GM21576 (cell line): ENCODE results near the gene TNFRSF14.
"Not testable (repeated sequence)": the region's sequence is repeated elsewhere in the genome, so short reads cannot be mapped to it uniquely, and the experiment has no call there.

Experiments used
- ATAC-seq: cut with Tn5 transposase; IDR thresholded peaks from one replicate; pipeline ENCODE4 v1.9.1; 2021; ENCODE audit warnings: mild to moderate bottlenecking, moderate library complexity; ENCODE audit not compliant: unreplicated experiment

Gene TNFRSF14

DNA sequence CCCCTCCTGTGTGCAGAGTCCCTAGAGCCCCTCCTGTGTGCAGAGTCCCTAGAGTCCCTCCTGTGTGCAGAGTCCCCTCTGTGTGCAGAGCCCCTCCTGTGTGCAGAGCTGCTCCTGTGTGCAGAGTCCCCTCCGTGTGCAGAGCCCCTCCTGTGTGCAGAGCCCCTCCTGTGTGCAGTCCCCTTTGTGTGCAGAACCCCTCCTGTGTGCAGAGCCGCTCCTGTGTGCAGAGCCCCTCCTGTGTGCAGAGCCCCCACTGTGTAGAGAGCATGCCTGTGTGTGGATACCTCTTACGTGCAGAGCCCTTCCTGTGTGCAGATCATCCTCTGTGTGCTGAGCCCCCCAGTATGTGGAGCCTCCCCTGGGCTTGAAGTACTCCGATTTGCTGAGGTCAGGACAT is 17.8 kb upstream of the TNFRSF14 start:
- no peak for ATAC-seq

- ATAC-seq, result no peak
These were observed 17.3 kb upstream of the TNFRSF14 start for GRCh38 chr1:2538872-2539271.

DNA sequence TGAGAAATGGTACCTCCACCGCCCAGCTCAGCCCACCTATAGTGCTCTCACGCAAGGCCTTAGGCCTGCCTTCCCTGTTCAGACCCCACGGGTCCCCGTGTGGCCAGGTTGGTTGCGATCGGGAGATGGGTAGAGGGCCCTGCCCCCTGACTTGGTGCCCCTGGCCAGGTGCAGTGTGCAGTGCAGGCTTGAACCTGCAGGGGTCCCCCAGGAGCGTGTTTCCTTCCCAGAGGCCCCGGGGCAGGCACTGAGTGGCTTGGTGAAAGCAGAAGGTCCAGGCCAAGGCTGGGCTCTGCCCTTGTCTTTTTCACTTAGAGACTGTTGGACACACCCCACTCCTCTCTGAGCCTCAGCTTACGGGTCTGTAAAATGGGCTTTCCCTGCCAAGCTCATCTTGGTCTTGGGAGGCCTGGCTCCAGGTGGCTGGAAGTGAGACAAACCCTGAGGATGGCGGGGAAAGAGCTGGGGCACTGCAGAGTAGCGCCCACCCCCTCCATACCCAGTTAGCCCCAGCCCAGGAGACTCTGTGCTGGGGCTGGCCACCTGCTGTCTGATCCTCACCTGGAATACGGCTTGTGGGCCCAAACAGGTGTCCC is 16.8 kb upstream of the TNFRSF14 start:
- no peak for ATAC-seq

GRCh38 chr1:2540816-2541492 is 15.2 kb upstream of the TNFRSF14 start:
- no peak for ATAC-seq

DNA sequence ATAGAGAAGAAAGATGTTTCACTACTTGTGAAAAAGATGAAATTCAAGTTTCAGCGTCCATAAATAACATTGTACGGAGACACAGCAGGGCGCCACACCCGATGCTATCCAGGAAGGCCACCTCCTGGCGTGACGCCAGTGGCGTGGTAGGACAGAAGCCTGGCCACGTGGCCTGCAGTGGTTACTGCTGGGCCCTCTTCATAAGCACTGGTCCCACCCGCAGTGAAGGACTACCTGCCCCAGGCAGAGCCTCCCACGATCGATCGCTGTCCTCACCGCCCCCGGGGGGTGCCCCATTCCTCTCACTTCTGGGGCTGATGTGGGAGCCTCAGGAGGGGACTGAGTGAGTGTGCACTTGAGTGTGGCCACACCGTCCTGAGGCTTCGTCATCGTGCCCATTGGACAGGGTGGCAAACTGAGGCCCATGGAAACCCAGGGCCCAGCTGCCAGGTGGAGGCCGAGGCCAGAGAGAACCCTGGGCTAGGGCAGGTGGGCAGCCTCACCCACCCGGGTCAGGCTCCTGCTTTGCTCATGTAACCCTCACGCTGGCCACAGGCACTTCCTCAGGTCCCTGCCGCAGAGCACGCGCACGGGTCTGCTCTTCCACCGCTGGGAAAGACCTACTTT is 14.4 kb upstream of the TNFRSF14 start:
- no peak for ATAC-seq

DNA sequence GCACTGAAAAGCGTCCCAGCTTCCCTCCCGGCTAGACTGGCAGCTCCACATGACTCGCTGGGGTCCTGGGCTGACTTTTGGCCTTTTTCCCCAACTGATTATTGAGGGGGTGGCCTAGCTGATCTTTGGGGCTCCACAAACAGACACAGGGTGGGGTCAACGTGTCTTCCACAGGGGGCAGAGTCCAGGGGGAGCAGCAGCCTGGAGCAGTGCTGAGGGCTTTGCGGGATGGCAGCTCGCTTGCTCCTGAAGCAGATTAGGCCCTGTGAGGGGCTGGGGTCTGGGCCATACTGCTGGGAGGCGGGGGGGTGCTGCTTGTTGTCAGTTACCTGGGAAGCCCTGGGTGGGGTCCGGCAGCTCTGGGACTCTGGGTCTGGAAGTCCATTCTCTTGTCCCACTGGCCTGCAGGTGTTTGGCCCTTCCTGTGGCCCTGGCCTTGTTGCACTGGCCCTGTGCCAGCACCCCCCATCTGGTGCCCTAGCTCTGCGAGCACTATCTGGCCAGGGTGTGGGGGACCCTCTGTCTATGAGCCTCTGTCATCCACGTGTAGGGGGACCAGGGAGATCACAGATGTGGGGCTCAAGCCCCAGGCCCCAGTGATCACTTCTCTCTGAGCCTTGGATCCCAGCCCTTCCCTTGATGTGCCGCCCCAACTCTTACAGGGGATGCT is 13.8 kb upstream of the TNFRSF14 start:
- no peak for ATAC-seq

GRCh38 chr1:2543543-2544092 is 12.6 kb upstream of the TNFRSF14 start:
- ATAC-seq, result no peak

DNA sequence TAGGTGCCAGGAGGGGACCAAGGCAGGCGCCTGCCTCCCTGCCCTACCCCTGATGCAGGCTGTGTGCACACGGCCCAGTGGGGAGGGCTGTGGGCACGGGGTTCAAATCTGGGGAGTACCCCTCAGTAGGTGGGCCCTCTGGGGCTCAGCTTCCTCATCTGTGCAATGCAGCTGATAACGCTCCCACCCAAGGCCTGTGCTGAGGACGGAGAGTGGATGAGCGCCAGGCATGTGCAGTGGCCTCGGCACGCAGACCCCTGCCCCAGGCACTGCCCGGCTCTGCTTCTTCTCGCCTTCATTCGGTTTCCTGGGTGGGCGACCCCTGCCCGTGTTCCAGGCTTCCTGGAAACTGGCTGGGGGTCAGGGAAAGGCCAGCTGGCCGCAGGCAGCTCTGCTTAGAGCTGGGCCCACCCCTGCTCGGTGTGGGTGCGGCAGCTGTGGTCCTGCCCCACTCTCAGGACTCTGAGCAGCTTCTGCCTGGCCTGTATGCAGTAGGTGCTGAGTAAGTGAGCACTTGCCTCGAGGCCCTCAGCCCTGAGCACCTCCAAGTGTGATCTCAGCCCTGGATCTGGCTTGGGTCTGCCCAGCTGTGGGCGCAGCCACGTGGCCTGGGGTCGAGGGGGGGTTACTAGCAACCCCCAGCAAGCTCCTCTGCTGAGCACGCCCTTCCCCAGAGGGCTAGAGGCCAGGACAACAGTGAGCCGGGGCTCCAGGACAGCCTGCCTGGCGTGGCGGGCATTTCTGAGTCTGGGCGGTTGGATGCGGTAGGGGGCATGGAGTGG is 11.9 kb upstream of the TNFRSF14 start:
- ATAC-seq, result no peak

- no peak for ATAC-seq
These were observed 11.1 kb upstream of the TNFRSF14 start for GRCh38 chr1:2544875-2545640.

DNA sequence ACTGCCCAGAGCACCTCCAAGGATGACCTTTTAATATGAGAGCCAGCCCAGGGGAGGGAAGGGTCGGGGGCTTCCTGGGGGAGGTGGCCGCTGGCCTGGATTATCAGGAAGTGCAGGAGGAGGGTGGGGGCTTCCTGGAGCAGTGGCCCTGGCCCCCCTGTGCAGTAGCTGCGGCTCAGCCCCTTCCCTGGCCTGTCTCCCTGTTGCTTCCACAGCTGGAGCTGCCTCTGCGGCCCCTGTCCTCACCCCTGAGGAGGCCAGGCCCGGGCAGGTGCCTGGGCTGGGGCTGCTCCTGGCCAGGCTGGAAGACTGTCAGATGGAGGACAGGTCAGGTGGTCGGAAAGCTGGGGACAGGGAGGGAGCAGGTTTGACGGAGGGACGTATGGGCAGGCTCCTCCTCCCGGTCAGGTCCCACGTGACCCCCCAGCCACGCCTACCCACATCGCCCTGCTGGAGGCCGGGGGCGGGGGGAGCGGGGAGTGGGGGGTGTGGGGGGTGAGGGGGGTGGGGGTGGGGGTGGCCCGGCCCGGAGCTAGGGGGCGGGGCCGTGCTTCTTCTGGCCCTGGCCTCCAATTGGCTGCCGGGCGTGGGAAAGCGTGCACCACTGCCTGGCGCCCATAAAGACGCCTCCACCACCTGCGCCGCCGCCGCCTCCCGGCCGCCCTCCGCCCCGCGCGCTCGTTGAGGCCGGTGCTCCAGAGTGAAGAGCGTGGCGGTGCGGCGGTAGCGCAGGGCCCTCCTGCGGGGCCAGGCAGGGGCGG is 10.2 kb upstream of the TNFRSF14 start:
- ATAC-seq, result peak; percentile 28

DNA sequence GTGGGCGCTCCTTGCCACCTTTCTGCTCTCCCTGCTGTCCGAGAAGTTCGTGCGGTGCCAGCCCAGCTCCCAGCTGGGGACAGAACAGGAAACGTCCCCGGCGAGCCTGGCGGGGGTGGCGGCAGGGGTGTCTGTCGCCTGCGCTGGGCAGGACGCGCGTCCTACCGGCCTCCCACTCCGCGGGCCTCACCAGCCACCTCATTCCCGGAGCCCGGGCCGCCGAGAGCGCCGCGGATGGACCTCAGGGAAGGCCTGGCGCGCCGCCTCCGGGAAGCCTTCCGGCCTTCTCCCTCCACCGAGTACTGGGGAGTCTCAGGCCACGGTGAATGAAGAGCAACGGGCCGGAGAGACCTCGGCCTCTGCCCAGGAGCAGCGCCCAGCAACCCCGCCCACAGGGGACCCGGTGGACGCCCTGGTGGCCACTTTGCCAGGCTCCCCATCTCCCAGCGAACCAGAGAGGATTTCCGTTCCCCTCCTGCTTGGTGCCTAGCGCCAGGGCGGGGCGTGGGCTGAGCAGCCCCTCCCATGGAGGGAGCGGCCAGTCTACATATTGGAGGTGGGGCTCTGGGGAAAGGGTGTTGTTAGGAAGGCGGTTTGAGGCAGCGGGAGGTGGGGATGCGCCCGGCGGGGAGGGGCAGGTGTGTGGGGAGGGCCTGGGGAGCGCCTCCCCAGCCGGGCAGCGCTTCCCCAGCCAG is 9.5 kb upstream of the TNFRSF14 start:
- peak; percentile 33 for ATAC-seq

GRCh38 chr1:2547210-2548067 is 8.7 kb upstream of the TNFRSF14 start:
- no peak for ATAC-seq

DNA sequence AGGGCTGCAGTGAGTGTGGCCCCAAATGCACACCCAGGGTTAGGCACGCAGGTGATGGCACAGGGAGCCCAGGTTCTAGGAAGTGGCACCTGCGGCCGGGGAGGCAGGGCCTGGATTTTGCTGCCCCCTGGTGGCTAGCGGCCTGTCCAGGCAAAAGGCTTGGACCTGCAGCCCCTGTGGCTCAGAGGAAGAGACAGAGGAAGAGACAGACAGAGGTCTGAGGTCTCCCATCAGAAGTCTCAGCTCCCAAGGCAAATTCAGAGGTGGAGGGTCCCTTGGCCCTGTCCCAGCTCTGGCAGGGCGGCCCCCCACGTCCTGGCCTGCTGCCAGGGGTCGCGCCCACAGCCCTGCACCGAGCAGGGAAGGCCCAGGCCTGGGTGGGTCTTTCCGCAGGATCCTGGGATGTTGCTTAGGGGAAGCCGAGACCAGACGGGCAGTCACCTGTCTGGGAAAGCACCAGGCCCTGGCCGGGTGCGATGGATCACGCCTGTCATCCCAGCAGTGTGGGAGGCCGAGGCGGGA is 8.0 kb upstream of the TNFRSF14 start:
- ATAC-seq, result no peak

- not testable (repeated sequence) for ATAC-seq
These were observed 6.7 kb upstream of the TNFRSF14 start for GRCh38 chr1:2549367-2550029.

- ATAC-seq, result not testable (repeated sequence)
These were observed 5.8 kb upstream of the TNFRSF14 start for GRCh38 chr1:2550309-2550861.

GRCh38 chr1:2551544-2551943 is 4.6 kb upstream of the TNFRSF14 start:
- not testable (repeated sequence) for ATAC-seq

DNA sequence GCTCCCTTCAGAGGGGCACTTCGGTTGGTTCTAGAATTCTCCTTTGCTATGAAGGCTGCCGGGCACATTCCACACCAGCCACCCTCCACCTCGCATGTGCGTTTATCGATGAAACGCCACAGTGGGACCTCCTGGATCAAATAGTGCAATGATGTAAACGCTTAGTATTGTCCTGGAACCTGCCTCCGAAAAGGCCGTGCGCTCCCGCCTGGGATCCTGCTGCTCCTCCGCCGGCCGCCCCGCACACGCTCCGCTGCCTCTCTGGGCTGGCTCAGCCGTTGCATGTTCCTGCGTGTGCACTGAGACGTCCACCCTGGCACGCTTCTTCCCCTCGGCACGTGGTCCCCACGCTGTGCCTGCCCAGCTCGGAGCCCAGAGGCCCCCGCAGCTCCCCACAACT is 4.0 kb upstream of the TNFRSF14 start:
- ATAC-seq, result no peak
